ENCODE results near the gene GSG1. TPM values are rescaled to one million over a fixed set of nuclear protein-coding genes. Genes with fewer than 3 reads are reported as not detected.

Gene GSG1
- total RNA-seq, 1 experiment from 2014 or later = 0.28 TPM

- no peak for TF ChIP-seq ERG (CRISPR knock-in tag; IDR thresholded peaks at IDR 0.05)
- TF ChIP-seq RELA (CRISPR knock-in tag; IDR thresholded peaks at IDR 0.05; ENCODE audit: borderline replicate concordance) = no peak
- TF ChIP-seq AFF4 (CRISPR knock-in tag; IDR thresholded peaks at IDR 0.05; ENCODE audit: borderline replicate concordance) = no peak
- TF ChIP-seq JAZF1 (CRISPR knock-in tag; IDR thresholded peaks at IDR 0.05) = no peak
- no peak for TF ChIP-seq NFATC4 (CRISPR knock-in tag; IDR thresholded peaks at IDR 0.05)
- TF ChIP-seq TEAD4 (CRISPR knock-in tag; IDR thresholded peaks at IDR 0.05) = no peak
- no peak for TF ChIP-seq AR (CRISPR knock-in tag; IDR thresholded peaks at IDR 0.05)
- TF ChIP-seq ZNF263 (CRISPR knock-in tag; IDR thresholded peaks at IDR 0.05; ENCODE audit: low read depth) = no peak
- TF ChIP-seq ATF1 (CRISPR knock-in tag; IDR thresholded peaks at IDR 0.05) = no peak
- no peak for TF ChIP-seq TEAD1 (CRISPR knock-in tag; IDR thresholded peaks at IDR 0.05)
- ChIA-PET CTCF (interaction anchor here (0.6 to 1.4 kb wide), 3 partner anchors 33 to 62 kb away, joined by 5 read pairs; no protein-coding TSS in a partner anchor), POLR2A (no interaction called here)
- Mint-ChIP-seq H3K4me3 (no peak overlapping the region), H3K27me3 (ENCODE audit: low read depth) (peaks cover 10% of the 10 kb centered on the region), H3K36me3 (no peaks in the 10 kb centered on the region), H3K4me1 (peaks cover 14% of the 10 kb centered on the region), H3K27ac (no peak overlapping the region), H3K9me3 (no peaks in the 10 kb centered on the region)
- DNase-seq (ENCODE audit: low spot score) (no peak), ATAC-seq (no peak)
Observed at GRCh38 chr12:13038491-13039161, 64.8 kb downstream of the GSG1 start.

- DNase-seq (ENCODE audit: low spot score) (no peak), ATAC-seq (no peak)
- POLR2A ChIA-PET = no interaction called here
- Mint-ChIP-seq H3K27ac (no peak overlapping the region), H3K27me3 (ENCODE audit: low read depth) (no peaks in the 10 kb centered on the region; the same call in 1 of the 2 replicates), H3K4me3 (no peak overlapping the region), H3K36me3 (no peaks in the 10 kb centered on the region), H3K4me1 (0 out of 2 replicates have a peak, but pooled peaks cover 6% of the 10 kb centered on the region), H3K9me3 (no peaks in the 10 kb centered on the region)
- CTCF ChIA-PET = interaction anchor here (1.0 to 1.2 kb wide), 2 partner anchors 13 to 43 kb away, joined by 3 to 4 read pairs; no protein-coding TSS in a partner anchor
- no peak for TF ChIP-seq AFF4 (CRISPR knock-in tag; IDR thresholded peaks at IDR 0.05; ENCODE audit: borderline replicate concordance)
- TF ChIP-seq ELF4 (CRISPR knock-in tag; IDR thresholded peaks at IDR 0.05; ENCODE audit: low read depth) = no peak
- TF ChIP-seq ATF6 (CRISPR knock-in tag; IDR thresholded peaks at IDR 0.05) = no peak
- no peak for TF ChIP-seq ZNF121 (CRISPR knock-in tag; IDR thresholded peaks at IDR 0.05)
- no peak for TF ChIP-seq KAT7 (CRISPR knock-in tag; IDR thresholded peaks at IDR 0.05; ENCODE audit: borderline replicate concordance)
- TF ChIP-seq ERG (CRISPR knock-in tag; IDR thresholded peaks at IDR 0.05) = no peak
- TF ChIP-seq IRF2 (CRISPR knock-in tag; IDR thresholded peaks at IDR 0.05; ENCODE audit: borderline replicate concordance, low read depth) = no peak
- TF ChIP-seq MYBL2 (CRISPR knock-in tag; IDR thresholded peaks at IDR 0.05) = no peak
- TF ChIP-seq, protein P1, sequence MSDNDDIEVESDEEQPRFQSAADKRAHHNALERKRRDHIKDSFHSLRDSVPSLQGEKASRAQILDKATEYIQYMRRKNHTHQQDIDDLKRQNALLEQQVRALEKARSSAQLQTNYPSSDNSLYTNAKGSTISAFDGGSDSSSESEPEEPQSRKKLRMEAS (CRISPR knock-in tag; IDR thresholded peaks at IDR 0.05) = no peak
Observed at GRCh38 chr12:13036881-13037280, 66.6 kb downstream of the GSG1 start.

Data from WTC11 (cell line).